SK-N-SH (cell line): ENCODE data around the gene PDE6D. TPM values are rescaled to one million over a fixed set of nuclear protein-coding genes. Genes with fewer than 3 reads are reported as not detected.

Experiments used
- CTCF ChIA-PET: fragments of 300-600, 350-600 bp; formaldehyde crosslinking; extraction: SDS; loops from one replicate; lab custom pipeline; 2021; lab: Yijun Ruan, JAX
- POLR2A ChIA-PET: fragments of 350-600 bp; sonication (Branson Sonifier 250); formaldehyde crosslinking; extraction: SDS; loops from one replicate; lab custom pipeline; 2020; ENCODE audit warnings: antibody characterized with exemption, inconsistent platforms; lab: Yijun Ruan, JAX
- DNase-seq: peaks from one replicate; pipeline ENCODE4 v3.0.0; 2012
- H2AFZ ChIP-seq: fragments of 200-600 bp; sonication (generic); 2 replicates; pipeline ENCODE4 v1.8.1; 2016; ENCODE audit warnings: antibody characterized with exemption, mild to moderate bottlenecking, low read depth
- H3F3A ChIP-seq: fragments of 200-600 bp; sonication (generic); replicated peaks from 2 replicates; pipeline ENCODE3; 2016; ENCODE audit warnings: antibody characterized with exemption, mild to moderate bottlenecking; ENCODE audit not compliant: insufficient read depth
- H3K27ac ChIP-seq, 2 experiments: fragments of 200-500 bp in 1 of 2; fragments of 200-600 bp in 1 of 2; sonication (Bioruptor generic) in 1 of 2; sonication (generic), shearing (Covaris generic) in 1 of 2; 2 replicates each; pipeline versions ENCODE4 v1.5.1 to v1.6.1; 2014 to 2016; ENCODE audit warnings: low read depth in 2 of 2, inconsistent platforms in 1 of 2, low read length in 1 of 2, mild to moderate bottlenecking in 1 of 2, mixed read lengths in 1 of 2
- H3K27me3 ChIP-seq: fragments of 200-600 bp; sonication (generic), shearing (Covaris generic); 2 replicates; pipeline ENCODE4 v1.6.1; 2016; ENCODE audit warnings: mixed run types; ENCODE audit not compliant: insufficient read depth
- H3K36me3 ChIP-seq, 2 experiments: fragments of 200-500 bp in 1 of 2; fragments of 200-600 bp in 1 of 2; sonication (Bioruptor generic) in 1 of 2; sonication (generic) in 1 of 2; replicated peaks in 1 of 2; 2 replicates each; pipeline versions ENCODE3 to v1.5.1; 2014 to 2016; ENCODE audit warnings: low read length in 1 of 2, mild to moderate bottlenecking in 1 of 2; ENCODE audit not compliant: insufficient read depth in 2 of 2, control insufficient read depth in 1 of 2
- H3K4me1 ChIP-seq, 2 experiments: fragments of 200-500 bp in 1 of 2; fragments of 200-600 bp in 1 of 2; sonication (Bioruptor generic) in 1 of 2; sonication (generic), shearing (Covaris generic) in 1 of 2; 2 replicates each; pipeline versions ENCODE4 v1.5.1 to v1.6.1; 2014 to 2016; ENCODE audit warnings: low read depth in 1 of 2, low read length in 1 of 2, mixed run types in 1 of 2; ENCODE audit not compliant: insufficient read depth in 2 of 2, control insufficient read depth in 1 of 2
- H3K4me2 ChIP-seq: fragments of 200-600 bp; sonication (generic), shearing (Covaris generic); 2 replicates; pipeline ENCODE4 v1.6.1; 2017; ENCODE audit warnings: mixed run types
- H3K4me3 ChIP-seq, 2 experiments: fragments of 200-500 bp in 1 of 2; fragments of 200-600 bp in 1 of 2; sonication (Bioruptor generic) in 1 of 2; sonication (generic), shearing (Covaris generic) in 1 of 2; 2 replicates each; pipeline versions ENCODE4 v1.5.1 to v1.8.1; 2014 to 2016; ENCODE audit warnings: low read depth in 2 of 2, inconsistent platforms in 1 of 2, low read length in 1 of 2, mild to moderate bottlenecking in 1 of 2, mixed read lengths in 1 of 2, moderate library complexity in 1 of 2
- H3K79me2 ChIP-seq: fragments of 200-600 bp; sonication (generic); 2 replicates; pipeline ENCODE4 v1.8.1; 2017; ENCODE audit warnings: mild to moderate bottlenecking; ENCODE audit not compliant: insufficient read depth
- H3K9ac ChIP-seq: fragments of 200-600 bp; sonication (generic); 2 replicates; pipeline ENCODE4 v1.6.1; 2017; ENCODE audit warnings: mixed run types
- H3K9me2 ChIP-seq: fragments of 200-600 bp; sonication (generic); 2 replicates; pipeline ENCODE4 v1.6.1; 2017; ENCODE audit warnings: mixed run types
- H3K9me3 ChIP-seq: fragments of 200-600 bp; sonication (generic); 2 replicates; pipeline ENCODE4 v1.6.1; 2017; ENCODE audit warnings: mixed run types, mild to moderate bottlenecking, moderate library complexity
- H4K20me1 ChIP-seq: fragments of 200-600 bp; sonication (generic); 2 replicates; pipeline ENCODE4 v1.6.1; 2017; ENCODE audit warnings: mild to moderate bottlenecking, mixed run types; ENCODE audit not compliant: insufficient read depth
- CTCF ChIP-seq: fragments of 200-600 bp; sonication (generic); IDR thresholded peaks from 2 replicates; pipeline ENCODE4 v1.6.1; 2017; ENCODE audit warnings: antibody characterized with exemption, mild to moderate bottlenecking, moderate library complexity
- GATA2 ChIP-seq: sonication (generic); formaldehyde crosslinking; IDR thresholded peaks from 2 replicates; pipeline ENCODE4 v1.5.0; 2020; ENCODE audit warnings: mild to moderate bottlenecking, missing genetic modification reagents
- MAX ChIP-seq: IDR thresholded peaks from 2 replicates; pipeline ENCODE4 v1.4.0; 2012; ENCODE audit warnings: low read depth
- RAD21 ChIP-seq: IDR thresholded peaks from 2 replicates; pipeline ENCODE4 v1.6.1; 2012; ENCODE audit warnings: mild to moderate bottlenecking, low read length
- TEAD4 ChIP-seq: IDR thresholded peaks from 2 replicates; pipeline ENCODE4 v1.4.0; 2012; ENCODE audit warnings: mild to moderate bottlenecking, borderline replicate concordance; ENCODE audit not compliant: insufficient read depth
- WGBS: methylation state at CpG from one replicate; pipeline ENCODE4 v1.1.6; 2017; ENCODE audit warnings: low lambda C conversion rate; 5-methylcytosine and 5-hydroxymethylcytosine counted together
- polyA plus RNA-seq, 3 experiments: library from polyadenylated mRNA; depleted of rRNA; stranded (reverse); fragments of >200 nt; gene quantifications; 2 replicates each; pipeline ENCODE4 v1.2.3, GENCODE V29; 2012

Gene PDE6D
- polyA plus RNA-seq, 1 of the 3 experiments (the other 2 are of a cell fraction) = 33.9 TPM

- Histone ChIP-seq H3K9ac (peak overlapping the region; percentile 98), H3K9me3 (no peaks in the 10 kb centered on the region), H4K20me1 (peaks cover 59% of the 10 kb centered on the region), H3K4me3 (peak overlapping the region; percentile 96 to 100), H2AFZ (no peak overlapping the region), H3K4me2 (peak overlapping the region; percentile 97), H3K9me2 (no peaks in the 10 kb centered on the region), H3K27ac (peak overlapping the region; percentile 92), H3K79me2 (peaks cover 62% of the 10 kb centered on the region), H3K27me3 (no peaks in the 10 kb centered on the region), H3K4me1 (peaks cover 16 to 38% of the 10 kb centered on the region in 2 experiments; a peak in 3 of 4 replicates), H3K36me3 (peaks cover 17 to 23% of the 10 kb centered on the region in 2 experiments), H3F3A (peaks cover 24% of the 10 kb centered on the region)
- no CpG with 5 or more reads among the region's 33 CpGs for WGBS
- TF ChIP-seq RAD21 = no peak
- ChIA-PET CTCF (interaction anchor here (0.6 to 34.6 kb wide), 13 partner anchors 8 to 103 kb away, joined by 3 to 1218 read pairs (median 4); no protein-coding TSS in a partner anchor), POLR2A (interaction anchor here (1.0 to 3.1 kb wide), 7 partner anchors 12 to 245 kb away, joined by 3 to 38 read pairs (median 4); partner anchors contain the start of gene NCL)
- no peak for DNase-seq
Measured at GRCh38 chr2:231709636-231709980, 71.5 kb downstream of the PDE6D start.

- peak; percentile 44 for DNase-seq
- Histone ChIP-seq H3K79me2 (peaks cover 62% of the 10 kb centered on the region), H2AFZ (no peak overlapping the region), H3K9ac (peak overlapping the region; percentile 98), H3K27ac (peak overlapping the region; percentile 92), H4K20me1 (peaks cover 53% of the 10 kb centered on the region), H3K4me1 (peaks cover 16 to 32% of the 10 kb centered on the region in 2 experiments; a peak in 3 of 4 replicates), H3K4me3 (peak overlapping the region; percentile 96 to 100), H3K4me2 (peak overlapping the region; percentile 97), H3K27me3 (no peaks in the 10 kb centered on the region), H3K9me3 (no peaks in the 10 kb centered on the region), H3F3A (peaks cover 18% of the 10 kb centered on the region), H3K9me2 (no peaks in the 10 kb centered on the region), H3K36me3 (peaks cover 17 to 23% of the 10 kb centered on the region in 2 experiments)
- POLR2A ChIA-PET = interaction anchor here (1.0 to 3.1 kb wide), 16 partner anchors 8 to 245 kb away, joined by 3 to 38 read pairs (median 6); partner anchors contain the start of gene NCL
- WGBS = 1% methylated on average over 44 of the region's 118 CpGs
- TF ChIP-seq GATA2 (no peak), TEAD4 (0 out of 2 replicates have a peak, but pooled peaks have one; percentile 16), CTCF (peak; percentile 25; the same call in 1 of the 2 replicates), MAX (peak; percentile 40)
- CTCF ChIA-PET = interaction anchor here (0.8 to 34.6 kb wide), 9 partner anchors 9 to 145 kb away, joined by 3 to 1218 read pairs (median 4); no protein-coding TSS in a partner anchor
Measured at GRCh38 chr2:231708773-231709635, 72.1 kb downstream of the PDE6D start.
